Natural killer cell (primary cell): Measurements from ENCODE around the gene STAC2. TPM values are rescaled to one million over a fixed set of nuclear protein-coding genes. Genes with fewer than 3 reads are reported as not detected.

Experiments used
- ATAC-seq, 3 donors: fragments of 150-1000 bp in 2 of 3; fragments of 200-7000 bp in 1 of 3; cut with Tn5 transposase; 1 replicate in 1 of 3; 2 replicates in 2 of 3; pipeline ENCODE4 v1.10.0; 2021; ENCODE audit warnings: mild to moderate bottlenecking in 2 of 3, moderate library complexity in 2 of 3
- DNase-seq, 2 donors: peaks; one replicate each; pipeline versions ENCODE4 v3.0.0 to v3.0.0-alpha.2; 2013 to 2021; ENCODE audit warnings: mixed read lengths in 1 of 2
- H3K27ac ChIP-seq: one replicate; pipeline ENCODE4 v1.5.1; 2013; ENCODE audit warnings: mild to moderate bottlenecking, low read length
- H3K27me3 ChIP-seq: one replicate; pipeline ENCODE4 v1.6.1; 2013; ENCODE audit warnings: low read length; ENCODE audit not compliant: control insufficient read depth, insufficient read depth
- H3K36me3 ChIP-seq: one replicate; pipeline ENCODE4 v1.6.1; 2013; ENCODE audit warnings: low read length; ENCODE audit not compliant: control insufficient read depth, insufficient read depth
- H3K4me1 ChIP-seq: one replicate; pipeline ENCODE4 v1.6.1; 2013; ENCODE audit warnings: low read length; ENCODE audit not compliant: control insufficient read depth, insufficient read depth
- H3K4me3 ChIP-seq: one replicate; pipeline ENCODE4 v1.5.1; 2013; ENCODE audit warnings: low read length
- H3K9me3 ChIP-seq: one replicate; pipeline ENCODE4 v1.6.1; 2013; ENCODE audit warnings: low read length; ENCODE audit not compliant: control insufficient read depth, insufficient read depth
- H3K27ac Mint-ChIP-seq, 2 donors: one replicate each; pipeline ENCODE4 v1.8.0; 2022; ENCODE audit warnings: mild to moderate bottlenecking in 2 of 2, mixed read lengths in 2 of 2, moderate library complexity in 1 of 2
- H3K27me3 Mint-ChIP-seq, 2 donors: one replicate each; pipeline ENCODE4 v1.8.0; 2022; ENCODE audit warnings: low read depth in 2 of 2, mixed read lengths in 2 of 2
- H3K36me3 Mint-ChIP-seq: one replicate; pipeline ENCODE4 v1.8.0; 2022; ENCODE audit warnings: mixed read lengths
- H3K4me1 Mint-ChIP-seq, 2 donors: one replicate each; pipeline ENCODE4 v1.8.0; 2022; ENCODE audit warnings: mixed read lengths in 2 of 2
- H3K4me3 Mint-ChIP-seq: one replicate; pipeline ENCODE4 v1.8.0; 2022; ENCODE audit warnings: mild to moderate bottlenecking, moderate library complexity, mixed read lengths
- H3K9me3 Mint-ChIP-seq, 2 donors: one replicate each; pipeline ENCODE4 v1.8.0; 2022; ENCODE audit warnings: mixed read lengths in 2 of 2
- CTCF ChIP-seq: fragments of 200-600 bp; IDR thresholded peaks from one replicate; pipeline ENCODE4 v1.8.0; 2022; ENCODE audit warnings: antibody characterized with exemption
- WGBS: methylation state at CpG from one replicate; pipeline ENCODE4 v1.1.7; 2013; ENCODE audit warnings: missing lambda C conversion rate; ENCODE audit not compliant: insufficient coverage; 5-methylcytosine and 5-hydroxymethylcytosine counted together
- intact Hi-C: fragments of 100-400 bp; cut with micrococcal nuclease; formaldehyde crosslinking; loops from one replicate; pipeline ENCODE4 v1.14.2; 2022
- total RNA-seq, 4 donors: library from RNA; stranded (reverse); fragments of 120-200 nt in 1 of 4; gene quantifications; one replicate each; pipeline versions ENCODE4 v1.2.3 to v1.2.4, GENCODE V29; 2013 to 2022

STAC2 gene
- total RNA-seq, 3 donors from 2014 or later (not counting 1 experiment from before 2014, with no cell fraction given) = not detected

- H3K27me3 ChIP-seq = no peaks in the 10 kb centered on the region
- Mint-ChIP-seq H3K4me1 (peaks cover 0 to 4% of the 10 kb centered on the region in 2 donors), H3K4me3 (no peak overlapping the region), H3K9me3 (no peaks in the 10 kb centered on the region), H3K27ac (no peak overlapping the region), H3K27me3 (peaks cover 24 to 33% of the 10 kb centered on the region in 2 donors), H3K36me3 (no peaks in the 10 kb centered on the region)
- no peaks in the 10 kb centered on the region for H3K4me1 ChIP-seq
- no peak overlapping the region for H3K27ac ChIP-seq
- DNase-seq (no peak), ATAC-seq (no peak)
- H3K36me3 ChIP-seq = no peaks in the 10 kb centered on the region
- no peaks in the 10 kb centered on the region for H3K9me3 ChIP-seq
- TF ChIP-seq CTCF = no peak
- H3K4me3 ChIP-seq = no peak overlapping the region
- intact Hi-C loops = no loop called here
- 23% methylated on average over 24 of the region's 24 CpGs for WGBS
These were observed 7.9 kb downstream of the STAC2 start for GRCh38 chr17:39217734-39218369.

- ATAC-seq (no peak), DNase-seq (no peak)
- H3K9me3 Mint-ChIP-seq = no peaks in the 10 kb centered on the region
- H3K4me1 ChIP-seq = peaks cover 19% of the 10 kb centered on the region
- no peak overlapping the region for H3K27ac ChIP-seq
- no peak overlapping the region for H3K4me3 ChIP-seq
- no peaks in the 10 kb centered on the region for H3K36me3 Mint-ChIP-seq
- H3K9me3 ChIP-seq = no peaks in the 10 kb centered on the region
- no peaks in the 10 kb centered on the region for H3K36me3 ChIP-seq
- TF ChIP-seq CTCF = no peak
- WGBS = 84% methylated on average over 9 of the region's 9 CpGs
- H3K27ac Mint-ChIP-seq = no peak overlapping the region
- H3K4me3 Mint-ChIP-seq = no peak overlapping the region
- peaks cover 10% of the 10 kb centered on the region for H3K27me3 ChIP-seq
- H3K4me1 Mint-ChIP-seq = peaks cover 0 to 18% of the 10 kb centered on the region in 2 donors
- intact Hi-C loops = no loop called here
- H3K27me3 Mint-ChIP-seq = peaks cover 16 to 30% of the 10 kb centered on the region in 2 donors
These were observed 11.9 kb downstream of the STAC2 start for GRCh38 chr17:39213852-39214251.

- Mint-ChIP-seq H3K27ac (no peak overlapping the region), H3K36me3 (no peaks in the 10 kb centered on the region), H3K4me1 (peaks cover 0 to 15% of the 10 kb centered on the region in 2 donors), H3K9me3 (no peaks in the 10 kb centered on the region), H3K4me3 (no peak overlapping the region), H3K27me3 (peaks cover 14 to 29% of the 10 kb centered on the region in 2 donors)
- no peak for TF ChIP-seq CTCF
- Histone ChIP-seq H3K36me3 (no peaks in the 10 kb centered on the region), H3K27me3 (peaks cover 10% of the 10 kb centered on the region), H3K9me3 (no peaks in the 10 kb centered on the region), H3K4me3 (no peak overlapping the region), H3K4me1 (peaks cover 28% of the 10 kb centered on the region), H3K27ac (no peak overlapping the region)
- 88% methylated on average over 16 of the region's 16 CpGs for WGBS
- DNase-seq (no peak), ATAC-seq (no peak)
- intact Hi-C loops = no loop called here
These were observed 12.8 kb downstream of the STAC2 start for GRCh38 chr17:39212841-39213480.
